Stromal cell of bone marrow (primary cell): ENCODE data around the gene HVCN1.
A peak's percentile ranks its signal among the peaks of the same experiment; 100 is the strongest.

ENCODE experiments used
- DNase-seq: peaks from one replicate; pipeline ENCODE4 v3.0.0-alpha.2; 2012; ENCODE audit warnings: low read depth

HVCN1 gene

DNA sequence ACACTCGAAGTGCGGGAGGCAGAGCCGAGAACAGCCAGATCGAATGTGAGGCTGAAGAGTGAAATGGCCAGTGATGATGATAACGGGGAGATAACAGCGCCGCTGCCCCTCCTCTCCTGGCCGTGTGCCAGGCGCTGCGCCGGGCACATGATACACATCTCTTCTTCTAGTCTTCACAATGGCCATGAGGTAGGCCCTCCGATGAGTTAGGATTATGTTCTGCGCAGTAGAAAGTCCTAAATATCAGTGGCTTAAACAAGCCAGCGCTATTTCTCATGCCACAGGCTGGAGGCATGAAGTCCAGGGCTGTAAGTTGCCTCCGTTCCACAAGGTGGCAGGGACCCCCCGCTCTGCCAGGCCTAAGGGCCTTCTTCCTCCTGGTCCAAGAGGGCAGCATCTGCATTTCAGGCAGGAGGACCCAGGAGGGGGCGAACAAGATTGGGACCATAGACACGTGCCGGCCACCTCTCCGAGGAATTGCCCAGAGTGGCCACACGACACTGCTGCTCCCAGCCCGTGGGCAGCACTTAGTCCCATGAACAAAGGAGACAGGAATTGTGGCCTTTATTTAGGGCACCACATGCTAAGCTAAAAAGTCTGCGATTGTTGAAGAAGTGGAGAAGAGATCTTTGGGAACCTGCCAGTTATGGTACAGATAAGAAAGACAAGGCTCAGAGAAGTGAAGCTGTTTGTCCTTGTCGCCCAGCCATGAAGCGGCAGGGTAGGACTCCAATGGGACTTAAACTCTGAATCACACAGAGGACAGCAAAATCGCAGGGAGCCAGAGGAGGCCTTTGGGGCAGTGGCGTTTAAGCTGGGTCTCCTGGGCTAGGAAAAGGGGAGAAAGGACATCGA, 10.9 kb upstream of the HVCN1 start:
- DNase-seq, result no peak

DNA sequence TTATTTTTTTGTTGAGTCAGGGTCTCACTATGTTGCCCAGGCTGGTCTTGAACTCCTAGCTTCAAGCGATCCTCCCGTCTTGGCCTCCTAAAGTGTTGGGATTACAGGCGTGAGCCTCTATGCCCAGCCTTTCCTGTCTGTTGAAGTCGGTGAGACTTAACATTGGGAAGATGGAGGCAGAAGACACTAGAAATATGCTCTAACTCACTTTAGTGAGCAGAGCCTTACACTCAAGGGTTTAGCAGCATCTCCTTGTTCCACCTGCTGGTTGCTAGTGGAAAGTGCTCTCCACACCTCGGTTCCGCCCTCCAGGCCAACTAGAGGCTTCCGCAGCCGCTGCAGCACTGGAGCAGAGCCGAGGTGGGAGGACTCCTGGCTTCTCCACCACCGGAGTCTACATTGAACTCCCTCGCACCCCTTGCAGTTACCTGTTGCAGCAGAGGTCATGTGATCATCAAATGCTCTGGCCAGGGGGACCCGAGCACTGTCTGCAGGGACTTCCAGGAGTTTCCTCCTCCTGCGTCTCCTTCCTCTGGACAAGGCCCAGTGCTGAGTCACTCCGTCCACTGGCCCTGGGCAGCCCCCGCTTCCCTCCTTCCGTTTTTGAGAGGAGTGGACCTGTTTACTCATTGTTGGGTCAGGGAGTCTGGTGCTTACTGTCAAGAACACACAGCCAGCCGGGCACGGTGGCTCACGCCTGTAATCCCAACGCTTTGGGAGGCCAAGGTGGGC, 9.4 kb upstream of the HVCN1 start:
- DNase-seq, result peak; percentile 39

DNA sequence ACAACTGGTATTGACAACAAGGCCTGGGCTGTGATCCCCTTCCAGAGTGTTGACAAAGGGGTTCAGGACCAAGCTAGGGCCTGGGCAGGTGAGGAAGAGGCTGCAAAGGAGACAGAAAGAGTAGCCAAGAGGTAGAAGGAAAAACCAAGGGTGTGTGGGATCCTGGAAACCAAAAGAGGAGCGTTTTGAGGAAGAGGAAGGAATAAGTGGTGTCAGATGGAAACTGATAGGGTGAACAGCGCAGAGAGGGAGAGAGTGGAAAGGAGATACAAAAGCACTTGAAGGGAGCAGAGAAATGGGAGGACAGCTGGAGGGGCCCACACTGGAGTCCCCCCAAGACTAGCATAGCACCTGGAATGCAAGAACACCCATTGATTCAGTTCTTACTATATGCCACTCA, 8.3 kb upstream of the HVCN1 start:
- DNase-seq, result no peak

DNA sequence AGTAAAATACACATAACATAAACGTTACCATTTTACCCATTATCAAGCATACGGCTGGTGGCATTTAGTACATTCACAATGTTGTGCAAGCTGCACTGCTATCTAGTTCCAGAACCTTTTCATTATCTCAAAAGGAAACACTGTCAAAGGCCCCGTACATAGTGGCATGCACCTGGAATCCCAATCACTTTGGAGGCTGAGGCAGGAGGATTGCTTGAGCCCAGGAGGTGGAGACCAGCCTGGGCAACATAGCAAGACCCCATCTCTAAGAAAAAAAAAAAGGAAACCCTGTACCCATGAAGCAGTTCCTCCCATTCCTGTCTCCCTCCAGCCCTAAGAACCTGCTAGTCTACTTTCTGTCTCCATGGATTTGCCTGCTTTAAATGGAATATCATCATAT, 7.4 kb upstream of the HVCN1 start:
- DNase-seq, result no peak

DNA sequence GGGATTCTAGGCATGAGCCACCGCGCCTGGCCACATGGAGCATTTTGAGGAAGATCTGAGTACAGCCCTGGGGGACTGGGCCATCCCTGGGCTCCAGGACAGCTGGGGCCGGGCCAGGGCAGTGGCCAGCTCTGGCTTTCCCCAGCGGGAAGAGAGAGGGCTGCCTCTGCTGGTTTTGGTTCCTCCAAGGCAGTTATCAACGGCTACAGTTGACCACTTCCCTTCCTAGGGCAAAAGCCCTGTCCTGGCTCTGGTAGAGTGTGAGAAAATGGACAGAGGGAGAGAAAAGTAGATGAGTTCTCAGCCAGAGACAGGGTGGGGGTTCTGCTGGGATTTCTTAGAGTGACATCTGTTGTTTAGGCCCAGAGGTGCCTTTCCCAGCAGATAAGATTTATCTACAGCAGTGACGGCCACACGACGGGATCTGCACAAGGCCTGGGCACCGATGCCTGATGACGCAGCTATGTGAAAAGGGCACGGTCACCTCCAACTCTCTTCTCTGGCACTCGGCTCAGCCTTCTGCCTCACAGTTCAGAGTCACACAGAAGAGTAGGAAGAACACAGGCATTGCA, 5.5 kb upstream of the HVCN1 start:
- no peak for DNase-seq

DNA sequence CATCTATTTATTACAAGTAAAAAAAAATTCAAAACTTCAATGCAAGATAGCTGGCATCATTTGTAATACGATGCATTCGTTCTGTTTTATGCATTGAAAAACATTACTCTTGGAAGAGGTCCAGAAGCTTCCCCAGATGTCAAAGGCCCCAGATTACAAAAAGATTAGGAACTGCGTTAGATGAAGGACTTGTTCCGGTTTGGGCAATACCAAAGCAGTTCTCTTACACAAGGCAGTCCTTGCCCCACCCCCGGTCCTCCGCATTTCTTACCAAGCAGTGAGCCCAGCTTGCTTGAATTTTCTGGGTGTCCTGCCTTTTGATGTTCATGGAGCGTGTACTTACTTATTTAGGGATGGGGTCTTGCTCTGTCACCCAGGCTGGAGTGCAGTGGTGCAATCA, 4.8 kb upstream of the HVCN1 start:
- no peak for DNase-seq

DNA sequence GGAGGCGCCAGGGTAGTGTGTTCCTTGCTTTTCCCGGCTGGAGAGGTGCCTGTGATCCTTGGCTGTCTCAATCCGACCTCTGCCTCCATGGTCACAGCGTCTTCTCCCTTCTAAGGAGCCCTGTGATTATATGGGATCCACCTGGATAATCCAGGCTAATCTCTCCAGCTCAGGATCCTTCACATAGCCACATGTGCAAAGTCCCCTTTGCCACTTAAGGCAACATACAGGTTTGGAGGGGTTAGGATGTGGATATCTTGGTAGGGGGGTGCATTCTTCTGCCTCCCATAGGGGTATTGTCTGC, 1.2 kb upstream of the HVCN1 start:
- DNase-seq, result no peak

DNA sequence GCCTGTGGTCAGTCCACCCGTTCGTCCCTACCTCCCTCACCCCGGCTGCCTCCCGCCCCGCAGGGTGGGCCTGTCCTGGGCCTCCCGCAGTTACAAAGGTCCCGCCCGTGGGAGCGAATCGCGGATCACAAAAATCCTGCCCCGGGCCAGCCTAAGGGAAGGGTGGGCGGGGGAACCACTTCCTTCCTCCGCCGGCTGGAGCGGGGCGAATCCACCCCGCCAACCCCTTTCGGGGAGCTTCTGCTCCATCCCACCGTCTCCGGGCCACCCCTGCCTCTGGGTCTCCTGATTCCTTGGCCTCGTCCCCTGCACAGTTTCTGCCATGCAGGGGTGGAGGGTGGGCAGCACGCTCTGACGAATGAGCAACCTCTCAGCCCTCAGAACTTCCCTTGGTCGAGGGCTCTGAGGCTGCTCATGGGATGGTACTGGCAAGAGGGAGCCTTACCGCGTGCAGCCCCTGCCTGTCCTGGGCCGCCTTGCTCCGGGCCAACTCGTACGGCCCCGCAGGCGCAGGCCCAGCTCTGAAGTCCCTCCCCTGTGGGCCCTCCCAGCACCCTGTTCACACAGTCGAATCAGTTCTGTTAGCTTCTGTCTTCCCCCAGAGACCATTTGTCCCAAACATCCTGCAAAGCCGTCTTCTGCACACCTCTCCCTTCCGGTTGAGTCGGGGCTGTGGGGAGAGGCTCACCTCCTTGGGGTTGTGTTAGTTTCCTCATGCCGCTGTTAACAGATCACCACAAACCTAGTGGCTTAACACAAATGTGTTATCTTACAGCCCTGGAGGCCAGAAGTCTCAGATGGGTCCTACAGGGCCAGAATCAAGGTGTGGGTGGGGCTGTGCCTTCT, 589 bp upstream of the HVCN1 start:
- DNase-seq, result peak; percentile 1

DNA sequence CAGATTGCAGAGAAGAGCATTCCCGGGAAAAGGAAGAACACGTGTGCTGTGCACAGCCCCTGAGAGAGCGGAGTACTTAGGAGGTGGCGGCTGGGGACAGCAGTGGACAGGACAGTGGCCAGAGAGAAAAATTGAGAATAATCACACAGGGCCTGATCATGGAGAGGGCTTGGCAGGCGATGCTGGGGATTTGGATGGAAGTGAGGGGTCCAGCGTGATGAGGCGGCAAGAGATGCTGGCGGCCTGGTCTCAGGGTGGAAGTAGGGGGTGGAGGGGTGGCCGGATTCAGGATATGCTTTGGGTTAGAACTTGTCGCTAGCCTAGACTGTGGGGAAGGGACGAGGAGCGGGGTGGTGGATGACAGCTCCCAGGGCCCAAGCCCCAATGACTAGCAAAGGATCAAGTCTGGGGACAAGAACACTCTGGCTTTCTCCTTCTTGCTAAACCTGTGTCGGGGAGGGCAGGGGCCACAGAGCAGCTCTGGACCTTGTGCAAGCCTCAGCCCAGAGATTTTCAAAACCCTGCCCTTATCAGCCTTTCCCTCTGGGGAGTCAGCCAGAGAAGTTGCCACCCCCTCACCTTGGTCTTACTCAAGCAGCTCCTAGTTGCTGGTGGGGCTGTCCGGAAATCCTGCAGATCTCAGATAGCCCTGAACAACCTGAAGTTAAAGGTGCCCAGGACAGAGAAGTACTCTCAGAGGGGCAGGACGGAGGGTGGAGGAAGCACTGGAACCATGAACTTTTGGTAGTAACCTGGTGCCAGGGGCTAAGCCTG, 1.3 kb downstream of the HVCN1 start:
- no peak for DNase-seq

DNA sequence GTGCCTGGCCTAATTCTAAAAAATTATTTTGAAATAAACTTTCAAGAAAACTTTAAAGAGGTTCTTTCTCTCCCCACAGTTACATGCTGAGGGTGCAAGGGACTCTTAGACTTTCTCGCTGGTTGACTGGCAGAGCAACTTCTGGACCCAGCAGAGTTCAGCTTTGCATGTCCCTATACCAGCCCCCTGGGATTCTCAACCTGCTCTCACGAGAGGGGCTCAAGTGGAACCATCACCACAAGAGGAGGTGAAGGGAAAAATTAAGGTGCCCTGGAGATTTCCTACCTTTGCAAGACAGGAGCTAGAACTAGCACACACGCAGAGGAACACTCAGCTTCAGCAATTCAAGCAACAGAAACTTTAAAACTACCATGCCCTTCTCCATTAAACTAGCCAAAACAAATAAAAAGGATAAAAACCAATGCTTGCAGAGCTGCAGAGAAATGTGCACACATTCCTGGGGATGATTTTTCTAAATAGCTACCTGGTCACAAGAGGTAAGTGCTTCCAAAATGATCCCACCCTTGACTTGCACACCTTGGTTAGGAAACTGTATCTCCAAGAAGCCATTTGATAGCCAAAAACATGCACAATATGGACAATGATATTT, 2.5 kb downstream of the HVCN1 start:
- DNase-seq, result no peak

DNA sequence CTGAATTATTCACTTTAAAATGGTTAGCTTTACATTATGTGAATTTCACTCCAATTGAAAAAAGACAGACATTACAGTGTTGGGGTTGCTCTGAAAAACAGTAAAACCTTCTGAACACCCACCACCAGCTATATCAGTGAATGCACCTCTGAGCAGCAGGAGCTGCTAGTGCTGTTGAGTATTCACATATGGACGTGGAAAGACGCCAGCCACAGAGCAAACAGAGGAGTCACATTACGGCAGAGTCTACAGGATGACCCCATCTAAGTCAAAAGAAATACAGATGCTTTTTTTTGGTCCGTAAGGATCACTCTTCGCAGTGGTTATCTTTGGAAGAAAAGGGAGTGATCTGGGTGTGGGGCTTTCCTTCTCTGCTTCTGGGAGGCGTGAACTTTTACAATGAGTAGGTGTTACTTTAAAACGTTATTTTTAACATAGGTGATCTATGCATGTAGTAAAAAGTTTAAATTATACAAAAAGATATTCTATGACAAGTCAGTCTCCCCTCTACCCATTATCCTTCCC, 4.5 kb downstream of the HVCN1 start:
- DNase-seq, result no peak

DNA sequence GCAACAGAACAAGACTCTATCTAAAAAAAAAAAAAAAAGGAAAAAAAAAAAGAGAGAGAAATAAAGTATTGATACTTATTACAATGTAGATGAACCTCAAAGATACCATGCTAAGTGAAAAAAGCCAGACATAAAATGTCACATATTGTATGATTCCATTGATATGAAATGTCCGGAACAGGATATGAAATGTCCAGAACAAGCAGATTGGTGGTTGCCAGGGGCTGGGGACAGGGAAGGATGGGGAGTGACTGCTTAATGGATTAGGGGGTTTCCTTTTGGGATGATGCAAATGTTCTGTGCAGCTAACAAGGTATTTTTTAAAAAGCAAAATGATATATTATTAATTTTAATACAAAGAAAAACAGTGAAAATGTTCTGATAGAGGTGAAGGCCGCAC, 5.0 kb downstream of the HVCN1 start:
- no peak for DNase-seq

DNA sequence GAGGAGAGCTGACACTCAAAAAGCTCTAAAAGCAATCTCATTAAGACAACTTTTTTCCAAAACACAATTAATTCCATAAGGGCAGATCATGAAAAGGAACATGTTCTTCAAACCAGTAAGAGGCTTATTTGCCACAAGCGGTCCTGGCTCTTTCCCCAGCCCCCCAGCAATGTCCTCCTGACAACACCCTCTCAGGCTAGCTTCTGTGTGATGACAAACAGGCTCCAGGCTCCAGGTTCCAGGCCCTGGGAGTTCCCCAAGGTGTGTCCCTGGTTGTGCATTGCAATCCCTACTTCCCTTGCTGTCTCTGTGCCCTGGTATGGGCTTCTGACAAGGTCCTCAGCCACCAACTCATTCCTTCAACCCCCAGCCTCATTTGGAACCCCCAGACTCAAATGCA, 8.9 kb downstream of the HVCN1 start:
- no peak for DNase-seq

DNA sequence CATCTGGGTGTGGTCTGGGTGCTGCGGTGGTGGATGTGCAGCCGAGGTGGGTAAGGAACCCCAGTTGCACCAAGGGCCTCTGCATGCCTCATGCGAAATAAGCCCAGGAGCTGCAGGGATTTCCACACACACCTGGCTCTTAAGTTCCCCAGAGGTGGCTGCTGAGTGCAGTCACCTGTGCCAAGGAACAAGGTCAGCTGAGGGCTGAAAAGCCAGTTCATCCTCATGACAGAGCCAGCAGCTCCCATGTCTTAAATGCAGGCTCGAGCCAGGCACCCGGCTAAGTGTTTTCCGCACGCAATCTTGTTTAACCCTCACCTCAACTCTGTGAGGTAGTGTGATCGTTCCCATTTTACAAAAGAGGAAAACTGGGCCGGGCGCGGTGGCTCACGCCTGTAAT, 9.7 kb downstream of the HVCN1 start:
- DNase-seq, result no peak

DNA sequence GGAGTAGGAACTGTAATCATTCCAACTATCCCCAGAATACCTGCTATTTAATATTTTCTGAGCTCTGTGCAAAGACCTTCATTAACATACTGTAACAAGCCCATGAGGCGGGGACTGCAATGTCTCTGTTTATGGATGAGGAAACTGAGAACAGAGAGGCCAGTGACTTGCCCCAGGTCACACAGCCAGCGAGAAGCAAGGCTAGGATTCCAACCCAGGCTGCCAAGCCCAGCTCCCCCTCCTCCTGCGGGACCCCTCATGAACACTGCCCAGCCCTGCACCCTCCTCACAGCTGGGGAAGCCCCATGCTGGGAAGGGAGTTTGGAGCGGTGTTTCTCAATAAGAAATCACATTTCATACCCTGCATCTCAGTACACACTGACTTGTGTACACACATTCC, 10.9 kb downstream of the HVCN1 start:
- DNase-seq, result no peak

DNA sequence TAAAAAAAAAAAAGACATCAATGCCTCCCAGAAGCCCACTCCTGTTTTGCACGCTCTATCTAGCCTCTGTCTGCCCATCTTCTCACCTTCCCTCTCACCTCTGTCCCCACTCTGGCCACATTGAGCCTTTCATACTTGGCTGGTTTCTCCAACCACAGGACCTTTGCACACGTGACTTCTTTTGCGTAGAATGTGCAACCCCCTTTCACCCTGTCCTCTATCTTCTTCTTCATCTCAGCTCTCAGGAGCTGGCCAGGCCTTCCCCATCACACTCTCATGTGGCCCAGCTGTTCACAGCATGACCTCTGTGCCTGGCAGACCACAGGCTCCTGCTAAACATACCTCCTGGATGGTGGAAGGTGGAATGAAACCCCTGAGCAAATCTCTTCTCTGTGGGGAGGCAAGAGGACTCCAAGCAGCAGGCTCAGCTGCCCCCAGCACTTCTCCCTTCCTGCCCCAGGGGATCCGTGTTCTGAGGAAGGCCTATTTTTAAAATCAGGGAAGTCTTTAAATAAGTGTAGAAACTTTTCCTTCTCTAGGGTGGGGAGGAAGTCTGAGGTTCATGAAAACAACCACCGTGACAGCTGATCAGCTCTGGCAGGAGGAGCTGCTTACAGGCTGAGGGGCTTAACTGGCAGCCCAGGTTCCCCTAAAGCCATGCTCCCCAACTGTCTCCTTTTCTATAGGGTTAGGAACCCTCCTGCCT, 11.6 kb downstream of the HVCN1 start:
- DNase-seq, result no peak

DNA sequence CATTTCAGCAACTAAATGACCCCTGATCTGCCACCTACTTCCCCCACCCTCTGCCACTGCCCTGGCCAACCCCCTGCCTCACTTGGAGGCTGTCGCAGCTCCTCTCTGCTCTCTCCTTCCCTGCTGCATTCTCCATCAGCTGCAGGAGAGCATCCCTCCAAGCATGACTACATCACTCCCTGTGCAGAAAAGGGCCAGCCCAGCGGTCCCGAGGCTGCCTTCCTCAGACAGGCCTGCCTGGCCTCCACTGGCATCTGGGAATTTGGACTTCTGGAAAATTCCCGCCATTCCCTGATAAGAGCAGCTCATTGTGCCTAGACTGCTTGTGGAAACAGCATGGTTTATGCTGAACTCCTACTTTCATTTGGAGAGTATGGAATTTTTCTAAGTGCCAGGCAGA, 12.7 kb downstream of the HVCN1 start:
- DNase-seq, result no peak

DNA sequence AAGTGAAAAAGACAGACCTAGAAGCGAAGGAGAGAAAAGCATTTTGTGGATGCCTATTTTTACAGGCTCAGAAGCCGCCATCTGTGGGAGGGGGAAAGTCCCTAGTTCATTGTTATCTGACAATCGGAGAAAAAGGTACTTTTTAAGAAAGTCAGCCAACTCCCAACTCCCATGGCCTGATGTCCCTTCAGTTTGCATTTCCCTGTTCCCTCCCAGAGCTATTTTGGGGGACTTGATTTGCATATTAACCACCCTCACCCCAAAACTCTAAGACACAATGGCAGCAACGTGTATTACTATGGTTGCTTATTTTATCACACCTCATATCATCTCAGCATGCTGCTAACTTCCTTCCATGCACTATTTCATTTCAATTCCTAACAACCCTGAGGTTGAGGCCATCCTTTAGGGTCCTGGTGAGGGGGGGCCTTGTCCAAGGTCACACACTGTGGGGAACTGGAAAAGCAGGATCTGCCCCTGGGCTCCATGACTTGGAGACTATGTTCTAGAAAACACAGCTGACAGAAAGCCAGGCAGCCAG, 18.7 kb downstream of the HVCN1 start:
- DNase-seq, result no peak

DNA sequence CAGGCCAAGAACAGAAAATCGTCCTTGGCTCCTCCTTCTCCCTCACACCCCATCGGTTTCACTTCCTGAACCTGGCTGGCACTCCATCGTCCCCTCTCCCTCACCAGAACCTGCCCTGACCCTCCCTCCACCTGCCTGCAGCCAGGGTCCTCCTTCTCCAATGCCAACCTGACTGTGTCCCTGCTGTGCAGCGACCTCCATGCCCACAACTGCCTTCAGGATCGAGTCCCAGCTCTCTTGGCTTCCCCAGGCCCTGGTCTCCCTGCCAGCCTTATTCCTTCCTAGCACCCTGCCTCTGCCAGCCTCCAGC, 19.8 kb downstream of the HVCN1 start:
- no peak for DNase-seq

DNA sequence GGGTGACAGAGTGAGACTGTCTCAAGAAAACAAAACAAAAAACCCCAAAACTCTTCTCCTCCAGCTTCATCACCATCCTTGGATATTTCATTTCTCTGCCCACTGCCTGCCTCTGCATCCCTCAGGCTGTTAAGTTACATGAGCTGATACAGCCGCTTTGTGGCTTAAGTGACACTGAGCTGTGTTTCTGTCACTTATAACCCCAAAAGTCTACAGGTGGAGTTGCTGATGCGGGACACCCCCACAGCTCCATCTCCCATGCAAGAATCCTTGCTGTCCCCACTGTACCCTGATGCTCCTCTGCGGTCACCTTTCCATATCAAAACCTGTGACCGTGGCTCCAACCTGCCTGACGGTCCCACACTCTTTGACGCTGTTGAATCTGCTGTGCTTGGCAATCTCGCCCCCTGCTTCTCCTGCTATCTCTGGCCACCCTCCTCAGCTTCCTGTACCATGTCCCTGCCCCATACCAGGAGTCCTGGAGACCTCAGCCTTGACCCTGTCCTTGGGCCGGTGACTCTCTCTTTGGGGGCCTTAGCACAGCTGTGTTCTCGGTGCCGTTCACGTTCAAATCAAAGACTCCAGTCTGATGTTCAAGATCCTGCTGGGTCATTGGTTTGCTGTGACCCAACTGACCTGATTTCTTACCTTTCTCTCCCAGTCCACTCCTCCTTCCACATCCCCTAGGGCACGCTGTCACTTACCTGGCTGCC, 20.3 kb downstream of the HVCN1 start:
- DNase-seq, result no peak
